Astrocyte of the hippocampus (primary cell): ENCODE results near the gene RGS6.

ENCODE experiments used
- DNase-seq: peaks from one replicate; pipeline ENCODE4 v3.0.0; 2011; ENCODE audit warnings: low read depth, low spot score

RGS6 gene

GRCh38 chr14:72311116-72311515, 378.9 kb downstream of the RGS6 start:
- peak; percentile 28 for DNase-seq

DNA sequence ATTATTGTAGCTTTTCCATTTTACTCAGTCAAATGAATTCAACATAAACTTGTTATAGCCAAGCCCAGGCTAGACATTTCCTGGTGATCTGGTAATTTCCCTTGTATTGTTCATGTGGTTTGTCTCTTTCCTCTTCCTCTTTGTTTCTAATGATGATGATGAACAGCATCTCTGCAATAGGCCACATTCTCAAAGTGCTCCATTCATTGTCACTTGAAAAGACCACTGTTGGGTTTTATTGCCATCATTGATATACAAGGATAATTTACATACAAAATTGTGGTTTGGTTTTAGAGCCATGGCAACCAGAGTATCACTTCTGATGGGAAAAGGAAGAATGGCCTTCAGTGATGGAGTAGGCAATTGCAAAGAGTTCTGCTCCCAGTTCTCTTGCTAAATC, 379.3 kb downstream of the RGS6 start:
- no peak for DNase-seq

DNA sequence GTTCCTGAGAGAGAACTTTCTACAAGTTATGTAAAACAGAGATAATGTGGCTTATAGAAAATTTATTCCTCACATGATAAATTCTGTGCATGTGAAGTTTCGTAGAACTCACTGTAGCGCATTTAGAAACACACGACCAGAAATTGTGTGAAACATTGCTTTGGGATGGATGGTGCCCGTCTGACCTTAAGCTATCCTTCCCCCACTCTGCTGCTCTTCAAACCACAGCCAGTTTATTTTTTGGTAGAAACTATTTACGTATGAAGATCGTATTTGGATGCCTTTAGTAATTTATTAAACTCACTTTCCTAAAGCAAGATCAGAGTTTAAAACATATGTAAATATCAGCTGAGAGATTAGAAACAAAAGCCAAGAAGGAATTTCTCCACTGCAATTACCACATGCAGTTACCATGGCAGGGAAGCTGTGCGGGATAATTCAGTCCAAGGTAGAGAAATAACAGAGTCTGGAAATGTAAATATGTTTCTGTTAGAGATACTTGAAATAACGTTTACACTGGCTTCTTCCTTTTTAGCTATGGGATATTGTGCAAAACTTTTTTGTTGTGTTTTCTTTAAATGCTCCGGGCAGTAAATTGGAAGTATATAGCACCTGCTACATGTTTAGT, 382.7 kb downstream of the RGS6 start:
- no peak for DNase-seq

DNA sequence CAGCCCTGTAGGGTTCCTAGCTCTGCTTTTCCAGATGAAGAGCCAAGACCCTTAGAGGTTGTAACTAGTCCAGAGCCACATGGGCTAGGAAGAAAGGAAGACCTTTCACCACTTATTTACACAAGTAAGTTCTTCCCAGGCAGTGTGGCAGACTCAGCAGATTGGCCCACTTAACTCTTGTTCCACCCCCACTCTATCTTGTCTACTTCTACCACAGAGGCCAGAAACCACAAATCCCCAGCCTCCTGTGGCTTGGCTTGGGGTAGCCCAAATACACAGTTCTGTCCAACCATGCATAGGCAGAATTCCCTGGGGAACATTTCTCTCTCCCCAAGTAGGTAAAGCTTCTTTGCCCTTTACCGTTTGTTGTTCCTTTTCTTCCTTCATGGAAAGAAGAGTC, 383.5 kb downstream of the RGS6 start:
- DNase-seq: peak; percentile 22

- no peak for DNase-seq
These were observed 386.4 kb downstream of the RGS6 start for GRCh38 chr14:72318648-72319047.

DNA sequence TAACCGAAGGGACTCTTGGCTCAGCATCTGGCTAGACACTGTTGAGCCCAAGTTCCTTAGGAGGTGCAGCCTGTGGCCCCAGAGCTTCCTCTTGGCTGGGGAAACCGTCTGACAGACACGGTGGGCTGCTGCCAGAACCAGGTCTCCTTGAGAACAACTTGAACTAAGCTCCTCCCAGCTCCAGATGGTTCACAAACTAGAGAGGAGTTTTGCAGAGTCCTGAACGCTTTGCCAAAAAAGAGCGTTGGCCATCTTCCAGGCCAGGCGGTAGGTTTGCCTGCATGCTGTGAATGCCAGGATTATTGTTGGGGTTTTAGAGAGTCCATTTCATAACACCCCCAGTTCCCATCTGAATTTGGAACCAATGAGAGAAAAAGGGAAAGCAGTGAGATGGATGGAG, 399.8 kb downstream of the RGS6 start:
- DNase-seq: peak; percentile 26

DNA sequence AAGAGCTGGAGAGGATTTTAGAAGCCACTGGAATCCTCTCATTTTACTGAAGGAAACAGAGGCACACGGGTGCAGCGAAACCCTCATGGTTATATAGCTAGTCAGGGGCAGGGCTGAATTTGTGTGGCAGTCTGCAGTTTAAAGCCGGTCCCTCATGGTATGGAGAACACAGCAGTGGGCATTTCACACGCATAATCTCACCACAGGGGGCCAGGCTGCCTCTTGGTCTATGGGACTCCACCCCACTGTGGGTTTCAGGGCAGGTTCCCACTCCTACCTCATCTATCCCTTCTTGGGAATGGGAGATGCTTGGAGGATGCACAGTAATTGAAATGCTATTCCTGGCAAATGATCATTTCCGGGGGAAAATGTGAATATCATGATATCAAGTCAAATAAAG, 400.6 kb downstream of the RGS6 start:
- no peak for DNase-seq

DNA sequence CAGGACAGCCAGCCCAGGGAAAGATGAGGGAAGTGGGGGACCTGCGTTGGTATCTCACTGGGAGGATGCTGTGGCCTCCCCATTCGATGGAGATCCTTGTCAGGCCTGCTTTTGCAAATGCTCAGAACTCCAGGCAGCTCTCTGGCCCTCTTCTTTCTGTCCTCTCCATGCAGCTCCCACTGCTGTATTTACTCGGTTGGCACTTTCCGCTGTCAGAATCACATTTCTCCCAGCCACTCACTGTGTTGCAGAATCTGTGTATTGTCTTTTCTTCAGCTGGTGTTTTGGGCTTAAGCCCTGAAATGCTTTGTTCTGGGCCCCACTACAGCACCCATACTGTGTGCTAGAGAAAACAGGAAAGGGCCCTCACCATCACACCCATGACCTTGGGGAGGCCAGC, 401.1 kb downstream of the RGS6 start:
- no peak for DNase-seq

DNA sequence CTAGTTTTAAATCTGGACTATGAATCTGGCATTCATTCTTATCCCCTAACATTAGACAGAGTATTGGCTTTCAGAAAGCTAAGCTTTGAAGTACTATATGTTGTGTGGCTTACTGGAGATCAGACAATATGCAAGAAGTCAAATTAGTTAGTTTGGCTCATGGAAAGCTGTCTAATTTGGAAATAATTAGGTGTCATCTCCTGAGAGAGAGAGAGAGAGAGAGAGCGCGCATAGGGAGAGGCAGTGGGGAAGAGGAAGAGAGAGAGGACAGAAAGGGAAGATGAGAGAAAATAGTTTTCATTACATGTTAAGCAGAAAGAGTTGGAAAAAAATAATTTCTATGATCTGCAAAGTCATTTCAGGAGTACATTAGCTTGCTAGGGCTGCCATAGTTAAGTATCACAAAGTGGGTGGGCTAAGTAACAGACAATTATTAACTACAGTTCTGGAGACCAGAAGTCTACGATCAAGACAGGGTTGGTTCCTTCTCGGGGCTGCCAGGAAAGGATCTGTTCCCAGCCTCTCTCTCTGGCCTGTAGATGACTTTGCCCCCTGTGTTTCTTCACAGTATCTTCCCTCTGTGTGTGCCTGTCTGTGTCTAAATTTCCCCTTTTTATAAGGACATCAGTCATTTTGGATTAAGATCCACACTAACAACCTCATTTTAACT, 404.2 kb downstream of the RGS6 start:
- DNase-seq: no peak

- DNase-seq: no peak
These were observed 409.0 kb downstream of the RGS6 start for GRCh38 chr14:72341237-72341636.

DNA sequence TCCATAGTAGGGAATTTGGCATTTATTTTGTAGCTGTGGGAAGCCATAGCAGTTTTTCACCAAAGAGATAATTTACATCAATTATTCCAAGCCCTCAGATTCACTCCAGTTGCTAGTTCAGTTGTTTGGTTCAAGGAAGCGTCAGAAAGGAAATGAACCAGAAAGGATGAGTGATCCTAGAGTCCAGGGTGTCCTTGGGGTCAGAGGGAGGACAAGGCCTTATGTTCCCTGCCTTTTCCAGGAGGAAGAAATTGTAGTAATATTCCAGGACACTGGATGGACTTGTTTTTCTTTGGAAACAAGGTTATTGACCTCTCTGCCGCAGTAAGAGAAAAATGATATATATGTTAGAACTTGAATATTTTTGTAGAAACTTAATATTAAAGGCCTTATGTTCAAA, 409.5 kb downstream of the RGS6 start:
- no peak for DNase-seq

DNA sequence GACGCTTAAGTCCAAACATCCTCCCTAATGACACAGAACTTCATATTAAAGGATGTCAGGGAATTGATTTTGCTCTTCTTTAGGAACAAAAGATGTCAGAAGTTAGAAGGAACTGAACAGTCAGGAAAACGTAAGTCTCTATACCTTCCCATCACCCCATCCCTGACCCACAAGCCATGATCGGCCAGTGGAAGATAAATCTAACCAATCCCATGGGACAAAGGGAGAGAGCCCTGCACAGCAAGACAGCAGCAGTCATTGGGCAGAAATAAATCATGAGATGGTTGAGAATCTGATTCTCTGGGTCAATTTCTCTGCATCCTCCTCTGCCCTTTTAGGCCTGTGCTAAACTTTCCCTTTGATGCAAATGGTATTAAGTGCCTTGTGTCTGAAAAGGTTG, 414.9 kb downstream of the RGS6 start:
- DNase-seq: no peak

GRCh38 chr14:72350215-72350614, 418.0 kb downstream of the RGS6 start:
- DNase-seq: no peak

DNA sequence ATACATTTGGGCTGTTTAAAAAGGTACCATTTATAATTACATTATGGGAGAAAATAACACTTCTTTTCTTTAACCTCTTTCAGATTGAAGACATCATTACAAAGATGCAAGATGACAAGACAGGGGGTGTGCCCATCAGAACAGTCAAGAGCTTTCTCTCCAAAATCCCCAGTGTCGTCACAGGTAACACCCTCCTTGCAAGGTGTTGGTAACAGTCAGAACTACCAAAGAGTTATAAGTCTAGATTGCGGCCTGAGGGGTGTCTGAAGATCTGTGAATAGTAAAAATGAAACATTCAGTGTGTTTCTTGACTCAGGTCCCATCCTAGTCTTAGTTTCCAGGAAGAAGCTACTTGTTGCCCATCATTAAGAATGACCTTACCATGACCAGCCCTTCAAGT, 419.8 kb downstream of the RGS6 start:
- no peak for DNase-seq

GRCh38 chr14:72366619-72367018, 434.4 kb downstream of the RGS6 start:
- DNase-seq: no peak

DNA sequence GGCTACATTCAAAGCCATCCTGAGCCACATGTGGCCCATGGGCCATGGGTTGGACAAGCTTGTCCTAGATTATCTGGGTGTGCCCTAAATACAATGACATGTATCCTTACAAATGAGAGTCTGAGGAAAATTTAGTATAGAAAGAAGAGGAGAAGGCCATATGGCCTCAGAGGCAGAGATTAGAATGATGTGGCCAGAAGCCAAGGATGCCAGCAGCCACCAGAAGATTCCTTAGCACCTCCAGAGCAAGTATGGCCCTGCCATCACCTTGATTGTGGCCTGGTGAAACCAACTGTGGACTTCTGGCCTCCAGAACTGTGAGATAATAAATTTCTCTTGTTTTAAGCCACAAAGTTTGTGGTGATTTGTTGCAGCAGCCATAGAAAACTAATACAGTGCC, 436.9 kb downstream of the RGS6 start:
- DNase-seq: no peak

GRCh38 chr14:72377016-72377415, 444.8 kb downstream of the RGS6 start:
- no peak for DNase-seq

- DNase-seq: peak; percentile 8
These were observed 448.2 kb downstream of the RGS6 start for GRCh38 chr14:72380456-72380855.

DNA sequence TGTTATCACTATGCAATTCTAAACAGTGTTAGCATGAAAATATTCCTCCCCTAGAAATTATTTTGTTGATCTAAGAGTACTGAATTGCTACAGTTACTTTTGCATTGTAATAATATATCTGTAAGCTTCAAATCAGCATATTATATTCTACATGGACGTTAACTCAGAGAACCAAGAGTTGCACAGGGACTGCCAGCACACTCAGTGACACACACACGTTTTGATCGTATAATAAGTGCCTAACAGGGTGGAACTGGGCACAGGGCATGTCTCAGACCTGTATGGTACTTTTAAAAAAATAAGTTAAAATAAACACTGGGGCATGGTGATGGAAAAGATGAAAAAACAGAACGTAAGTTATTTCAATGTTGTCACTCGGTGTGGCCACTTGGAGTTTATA, 451.6 kb downstream of the RGS6 start:
- DNase-seq: no peak

- no peak for DNase-seq
These were observed 455.5 kb downstream of the RGS6 start for GRCh38 chr14:72387726-72388125.

DNA sequence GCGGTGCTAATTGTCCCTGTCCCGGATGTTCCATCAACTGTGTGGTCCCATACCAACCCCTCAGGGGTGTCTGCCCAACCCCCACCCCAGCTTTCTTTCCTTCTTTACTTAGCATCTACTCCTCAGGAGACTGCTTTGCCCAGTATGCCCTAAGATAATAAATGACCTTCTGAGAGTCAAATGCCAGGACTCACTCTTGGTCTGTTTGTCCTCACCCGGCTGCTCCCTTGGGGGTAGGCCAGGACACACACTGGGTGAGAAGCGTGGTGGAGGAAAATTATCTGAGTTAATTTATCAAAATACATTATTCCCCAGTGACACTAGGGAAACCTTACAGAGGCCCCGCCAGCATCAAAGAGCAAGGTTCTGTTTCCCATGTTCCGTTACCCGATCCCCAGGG, 457.0 kb downstream of the RGS6 start:
- DNase-seq: no peak

- peak; percentile 2 for DNase-seq
These were observed 468.9 kb downstream of the RGS6 start for GRCh38 chr14:72401101-72401625.

- peak; percentile 49 for DNase-seq
These were observed 469.6 kb downstream of the RGS6 start for GRCh38 chr14:72401632-72402376.
